Neural cell (in vitro differentiated cells): ENCODE results near the gene WFIKKN1.

Experiments
- CTCF ChIP-seq: fragments of 450-650 bp; IDR thresholded peaks from 2 replicates; pipeline ENCODE4 v1.5.1; 2014; ENCODE audit warnings: antibody characterized with exemption, mild to moderate bottlenecking, moderate library complexity; ENCODE audit not compliant: poor library complexity, severe bottlenecking
- EZH2 ChIP-seq: fragments of 200-600, 300-800 bp; shearing (Covaris generic), sonication (generic); IDR thresholded peaks from 2 replicates; pipeline ENCODE4 v1.6.1; 2014; ENCODE audit warnings: antibody characterized with exemption, low read length, borderline replicate concordance, mild to moderate bottlenecking; ENCODE audit not compliant: insufficient read depth, poor library complexity, severe bottlenecking
- POLR2AphosphoS5 ChIP-seq: IDR thresholded peaks from 2 replicates; pipeline ENCODE4 v1.6.1; 2012

GRCh38 chr16:622920-623280, 7.9 kb upstream of the WFIKKN1 start:
- no peak for TF ChIP-seq CTCF
- TF ChIP-seq EZH2, result no peak
- TF ChIP-seq POLR2AphosphoS5, result no peak
